WTC11 (cell line): Measurements from ENCODE around the gene MFGE8.

Experiments used
- FOXJ3 ChIP-seq: sonication (generic); formaldehyde crosslinking; IDR thresholded peaks from 2 replicates; pipeline ENCODE4 v1.9.0; 2021; ENCODE audit warnings: missing genetic modification reagents, mild to moderate bottlenecking, borderline replicate concordance
- FOXP4 ChIP-seq: sonication (generic); formaldehyde crosslinking; IDR thresholded peaks from 2 replicates; pipeline ENCODE4 v1.8.0; 2022; ENCODE audit warnings: mild to moderate bottlenecking, missing genetic modification reagents
- GABPB1 ChIP-seq: sonication (generic); formaldehyde crosslinking; IDR thresholded peaks from 2 replicates; pipeline ENCODE4 v1.8.1; 2023; ENCODE audit warnings: mild to moderate bottlenecking, missing genetic modification reagents
- IRF2 ChIP-seq: sonication (generic); formaldehyde crosslinking; IDR thresholded peaks from 2 replicates; pipeline ENCODE4 v1.8.0; 2022; ENCODE audit warnings: low read depth, missing genetic modification reagents, borderline replicate concordance
- NR3C1 ChIP-seq: sonication (generic); formaldehyde crosslinking; conservative IDR thresholded peaks from 2 replicates; pipeline ENCODE4 v1.8.1; 2023; ENCODE audit warnings: low read depth, mild to moderate bottlenecking, missing genetic modification reagents
- OVOL2 ChIP-seq: fragments of 250-450 bp; sonication (Bioruptor Pico); IDR thresholded peaks from 2 replicates; pipeline ENCODE4 v1.9.0; 2021; ENCODE audit warnings: mild to moderate bottlenecking, borderline replicate concordance
- TCF7 ChIP-seq: sonication (generic); formaldehyde crosslinking; IDR thresholded peaks from 2 replicates; pipeline ENCODE4 v1.8.0; 2022; ENCODE audit warnings: mild to moderate bottlenecking, low read depth, missing genetic modification reagents, moderate library complexity
- TEAD4 ChIP-seq: sonication (generic); formaldehyde crosslinking; IDR thresholded peaks from 2 replicates; pipeline ENCODE4 v1.8.0; 2022; ENCODE audit warnings: mild to moderate bottlenecking, missing genetic modification reagents
- ZNF263 ChIP-seq: sonication (generic); formaldehyde crosslinking; IDR thresholded peaks from 2 replicates; pipeline ENCODE4 v1.8.1; 2022; ENCODE audit warnings: low read depth, mild to moderate bottlenecking, moderate library complexity, missing genetic modification reagents
- TF ChIP-seq, protein P1 (sequence below): fragments of 200-600 bp; IDR thresholded peaks from 2 replicates; pipeline ENCODE4 v1.8.0; 2022; ENCODE audit warnings: antibody characterized with exemption
- TF ChIP-seq, protein P2 (sequence below): sonication (generic); formaldehyde crosslinking; IDR thresholded peaks from 2 replicates; pipeline ENCODE4 v1.8.0; 2022; ENCODE audit warnings: mild to moderate bottlenecking, missing genetic modification reagents
- TF ChIP-seq, protein P3 (sequence below): sonication (generic); formaldehyde crosslinking; IDR thresholded peaks from 2 replicates; pipeline ENCODE4 v1.8.1; 2023; ENCODE audit warnings: mild to moderate bottlenecking, missing genetic modification reagents

- TF ChIP-seq, protein P1, sequence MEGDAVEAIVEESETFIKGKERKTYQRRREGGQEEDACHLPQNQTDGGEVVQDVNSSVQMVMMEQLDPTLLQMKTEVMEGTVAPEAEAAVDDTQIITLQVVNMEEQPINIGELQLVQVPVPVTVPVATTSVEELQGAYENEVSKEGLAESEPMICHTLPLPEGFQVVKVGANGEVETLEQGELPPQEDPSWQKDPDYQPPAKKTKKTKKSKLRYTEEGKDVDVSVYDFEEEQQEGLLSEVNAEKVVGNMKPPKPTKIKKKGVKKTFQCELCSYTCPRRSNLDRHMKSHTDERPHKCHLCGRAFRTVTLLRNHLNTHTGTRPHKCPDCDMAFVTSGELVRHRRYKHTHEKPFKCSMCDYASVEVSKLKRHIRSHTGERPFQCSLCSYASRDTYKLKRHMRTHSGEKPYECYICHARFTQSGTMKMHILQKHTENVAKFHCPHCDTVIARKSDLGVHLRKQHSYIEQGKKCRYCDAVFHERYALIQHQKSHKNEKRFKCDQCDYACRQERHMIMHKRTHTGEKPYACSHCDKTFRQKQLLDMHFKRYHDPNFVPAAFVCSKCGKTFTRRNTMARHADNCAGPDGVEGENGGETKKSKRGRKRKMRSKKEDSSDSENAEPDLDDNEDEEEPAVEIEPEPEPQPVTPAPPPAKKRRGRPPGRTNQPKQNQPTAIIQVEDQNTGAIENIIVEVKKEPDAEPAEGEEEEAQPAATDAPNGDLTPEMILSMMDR, result no peak
- TF ChIP-seq TCF7 (no peak), NR3C1 (CRISPR knock-in tag) (no peak), FOXJ3 (CRISPR knock-in tag) (no peak), GABPB1 (CRISPR knock-in tag) (no peak), ZNF263 (no peak), OVOL2 (CRISPR knock-in tag) (no peak), TEAD4 (CRISPR knock-in tag) (no peak), FOXP4 (CRISPR knock-in tag) (no peak), IRF2 (CRISPR knock-in tag) (no peak)
- TF ChIP-seq, protein P2, sequence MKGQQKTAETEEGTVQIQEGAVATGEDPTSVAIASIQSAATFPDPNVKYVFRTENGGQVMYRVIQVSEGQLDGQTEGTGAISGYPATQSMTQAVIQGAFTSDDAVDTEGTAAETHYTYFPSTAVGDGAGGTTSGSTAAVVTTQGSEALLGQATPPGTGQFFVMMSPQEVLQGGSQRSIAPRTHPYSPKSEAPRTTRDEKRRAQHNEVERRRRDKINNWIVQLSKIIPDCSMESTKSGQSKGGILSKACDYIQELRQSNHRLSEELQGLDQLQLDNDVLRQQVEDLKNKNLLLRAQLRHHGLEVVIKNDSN (CRISPR knock-in tag), result no peak
- TF ChIP-seq, protein P3, sequence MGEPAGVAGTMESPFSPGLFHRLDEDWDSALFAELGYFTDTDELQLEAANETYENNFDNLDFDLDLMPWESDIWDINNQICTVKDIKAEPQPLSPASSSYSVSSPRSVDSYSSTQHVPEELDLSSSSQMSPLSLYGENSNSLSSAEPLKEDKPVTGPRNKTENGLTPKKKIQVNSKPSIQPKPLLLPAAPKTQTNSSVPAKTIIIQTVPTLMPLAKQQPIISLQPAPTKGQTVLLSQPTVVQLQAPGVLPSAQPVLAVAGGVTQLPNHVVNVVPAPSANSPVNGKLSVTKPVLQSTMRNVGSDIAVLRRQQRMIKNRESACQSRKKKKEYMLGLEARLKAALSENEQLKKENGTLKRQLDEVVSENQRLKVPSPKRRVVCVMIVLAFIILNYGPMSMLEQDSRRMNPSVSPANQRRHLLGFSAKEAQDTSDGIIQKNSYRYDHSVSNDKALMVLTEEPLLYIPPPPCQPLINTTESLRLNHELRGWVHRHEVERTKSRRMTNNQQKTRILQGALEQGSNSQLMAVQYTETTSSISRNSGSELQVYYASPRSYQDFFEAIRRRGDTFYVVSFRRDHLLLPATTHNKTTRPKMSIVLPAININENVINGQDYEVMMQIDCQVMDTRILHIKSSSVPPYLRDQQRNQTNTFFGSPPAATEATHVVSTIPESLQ (CRISPR knock-in tag), result no peak
Observed at GRCh38 chr15:88908123-88908522, 5.1 kb downstream of the MFGE8 start.
